T-helper 2 cell (primary cell): ENCODE results near the gene PHKG2.

Experiments used
- DNase-seq, 5 experiments: peaks; one replicate each; pipeline versions ENCODE4 v3.0.0 to v3.0.0-alpha.2; 2012 to 2022

Gene PHKG2

GRCh38 chr16:30757316-30757715 lies 9.1 kb downstream of the PHKG2 start:
- DNase-seq: no peak

GRCh38 chr16:30758988-30759491 lies 10.8 kb downstream of the PHKG2 start:
- no peak for DNase-seq

GRCh38 chr16:30760001-30760559 lies 11.9 kb downstream of the PHKG2 start:
- DNase-seq: no peak

- no peak for DNase-seq
These were observed 12.6 kb downstream of the PHKG2 start for GRCh38 chr16:30760577-30761426.

GRCh38 chr16:30761427-30761927 lies 13.3 kb downstream of the PHKG2 start:
- DNase-seq: peak in 3 of 5 experiments; percentile 19 to 27 (median 19)

- peak; percentile 80 to 94 (median 87) for DNase-seq
These were observed 14.0 kb downstream of the PHKG2 start, which contains the start of the genes CFAP119 and RNF40 for GRCh38 chr16:30761928-30762902. Gene CFAP119, minus strand, starts transcription at chr16:30762062. Its CDS starts 314 bp downstream, at chr16:30761748. Gene RNF40, plus strand, starts transcription at chr16:30762322. Its CDS starts 224 bp downstream, at chr16:30762546.

GRCh38 chr16:30762991-30763725 lies 14.9 kb downstream of the PHKG2 start:
- DNase-seq: no peak

- DNase-seq: no peak
These were observed 15.9 kb downstream of the PHKG2 start for GRCh38 chr16:30764086-30764485.

GRCh38 chr16:30764816-30765465 lies 16.7 kb downstream of the PHKG2 start:
- no peak for DNase-seq

- DNase-seq: no peak
These were observed 18.1 kb downstream of the PHKG2 start for GRCh38 chr16:30766206-30766932.

GRCh38 chr16:30766933-30767284 lies 18.7 kb downstream of the PHKG2 start:
- no peak for DNase-seq

GRCh38 chr16:30767767-30768465 lies 19.7 kb downstream of the PHKG2 start:
- DNase-seq: peak in 1 of 5 experiments; percentile 82

GRCh38 chr16:30768583-30769181 lies 20.5 kb downstream of the PHKG2 start:
- no peak for DNase-seq

GRCh38 chr16:30769379-30770089 lies 21.3 kb downstream of the PHKG2 start:
- DNase-seq: no peak

- no peak for DNase-seq
These were observed 23.5 kb downstream of the PHKG2 start for GRCh38 chr16:30771726-30772125.

- no peak for DNase-seq
These were observed 25.6 kb downstream of the PHKG2 start for GRCh38 chr16:30773826-30774225.

- no peak for DNase-seq
These were observed 26.3 kb downstream of the PHKG2 start for GRCh38 chr16:30774367-30775130.

GRCh38 chr16:30775131-30775391 lies 26.8 kb downstream of the PHKG2 start:
- no peak for DNase-seq
